ENCODE measurements around the gene NRXN3.

NRXN3 gene

GRCh38 chr14:78644824-78645559, 474.8 kb downstream of the NRXN3 start:
- DNase-seq (ENCODE audit: low read depth) = no peak

DNA sequence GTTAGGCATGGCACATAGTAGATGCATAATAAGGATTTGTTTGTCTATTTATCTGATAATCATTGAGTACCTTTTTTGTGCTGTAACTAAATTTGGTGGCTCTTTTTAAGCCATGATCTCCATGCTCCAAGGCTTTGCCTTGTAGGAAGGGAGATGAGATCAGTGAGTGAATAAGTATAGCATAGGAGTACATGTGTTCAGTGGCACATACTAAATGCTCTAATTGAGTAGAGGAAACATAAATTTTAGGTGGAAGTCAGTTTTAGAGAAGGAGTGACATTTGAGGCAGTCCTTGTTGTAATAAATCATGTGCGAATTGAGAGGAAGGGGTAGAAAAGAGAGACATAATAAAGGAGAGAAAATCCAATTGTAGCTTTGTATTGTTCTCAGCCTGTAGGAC, 482.6 kb downstream of the NRXN3 start:
- no peak for DNase-seq (ENCODE audit: low read depth)

- no peak for DNase-seq (ENCODE audit: low read depth)
Measured at GRCh38 chr14:78653173-78653572, 483.0 kb downstream of the NRXN3 start.

DNA sequence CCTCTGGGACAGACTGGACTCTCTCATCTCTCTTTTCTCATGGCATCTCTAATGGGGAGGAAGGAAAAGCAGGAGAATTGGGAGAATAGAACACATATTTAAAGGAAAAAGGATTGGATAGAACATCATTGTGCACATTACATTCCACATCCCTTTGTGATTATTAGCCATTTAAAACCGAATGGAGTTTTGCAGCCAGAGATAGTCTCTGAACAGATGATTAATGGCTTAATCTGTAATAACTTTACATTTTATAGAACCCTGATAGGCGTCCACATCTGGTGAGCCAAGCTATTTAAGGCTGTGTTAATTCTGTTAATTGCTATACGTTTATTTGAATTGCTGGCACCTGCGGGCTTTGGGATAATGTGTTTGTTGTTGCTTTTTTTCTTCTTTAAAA, 487.3 kb downstream of the NRXN3 start:
- DNase-seq (ENCODE audit: low read depth) = no peak

DNA sequence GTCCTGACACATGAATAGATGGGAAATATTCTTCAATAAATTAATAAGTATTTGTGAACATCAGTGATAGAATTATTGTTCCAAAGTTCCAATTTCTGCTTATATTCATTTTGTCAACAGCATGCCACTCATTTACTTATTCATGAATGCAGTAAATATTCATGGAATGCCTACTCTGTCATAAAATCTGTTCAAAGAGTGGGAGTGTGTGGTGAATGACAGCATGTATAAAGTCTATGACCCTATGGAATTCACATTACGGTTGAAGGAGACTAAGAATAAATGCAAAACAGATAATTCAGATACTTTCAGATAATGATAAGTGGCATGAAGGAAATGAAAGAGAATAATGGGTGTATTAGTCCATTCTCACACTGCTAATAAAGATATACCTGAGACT, 494.7 kb downstream of the NRXN3 start:
- DNase-seq (ENCODE audit: low read depth) = no peak

GRCh38 chr14:78666336-78667056, 496.3 kb downstream of the NRXN3 start:
- no peak for DNase-seq (ENCODE audit: low read depth)

DNA sequence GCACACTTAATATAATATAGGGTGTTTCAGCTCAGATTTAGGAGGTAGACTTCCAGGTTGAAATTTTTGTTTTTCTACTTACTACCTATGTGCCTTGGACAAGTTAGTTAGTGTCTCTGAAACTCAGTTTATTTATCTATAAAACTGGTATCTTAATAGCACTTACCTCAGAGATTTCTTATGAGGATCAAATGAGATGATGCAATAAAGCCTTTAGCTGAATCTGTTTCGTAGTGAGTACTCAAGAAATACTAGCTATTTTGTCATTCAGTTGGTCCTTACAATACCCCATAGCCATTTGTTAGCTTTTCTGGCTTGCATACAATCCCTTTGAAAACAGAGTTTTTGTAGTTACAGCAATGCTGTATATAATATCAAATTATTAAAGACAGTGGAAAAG, 497.0 kb downstream of the NRXN3 start:
- DNase-seq (ENCODE audit: low read depth) = no peak

DNA sequence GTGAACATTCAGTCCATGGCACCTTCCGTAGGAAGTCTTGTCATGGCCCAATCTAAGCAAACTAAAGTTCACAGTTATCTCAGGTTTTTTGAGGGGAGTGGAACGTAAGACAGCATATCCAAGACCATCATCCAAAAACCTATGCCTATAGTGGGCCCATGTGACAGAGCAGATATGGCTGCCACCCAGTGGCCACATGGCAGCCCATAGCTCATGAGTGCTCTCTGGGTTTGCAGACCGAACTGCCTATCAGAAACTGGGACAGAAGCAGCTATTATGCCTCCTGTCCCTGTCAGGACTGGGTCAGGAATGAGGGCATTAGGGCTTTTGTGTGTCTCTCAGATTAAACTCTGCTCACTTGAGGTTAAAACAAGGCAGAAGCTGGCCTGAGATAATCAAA, 503.7 kb downstream of the NRXN3 start:
- no peak for DNase-seq (ENCODE audit: low read depth)

- no peak for DNase-seq (ENCODE audit: low read depth)
Measured at GRCh38 chr14:78674820-78675219, 504.6 kb downstream of the NRXN3 start.

GRCh38 chr14:78683206-78683605, 513.0 kb downstream of the NRXN3 start:
- no peak for DNase-seq (ENCODE audit: low read depth)

DNA sequence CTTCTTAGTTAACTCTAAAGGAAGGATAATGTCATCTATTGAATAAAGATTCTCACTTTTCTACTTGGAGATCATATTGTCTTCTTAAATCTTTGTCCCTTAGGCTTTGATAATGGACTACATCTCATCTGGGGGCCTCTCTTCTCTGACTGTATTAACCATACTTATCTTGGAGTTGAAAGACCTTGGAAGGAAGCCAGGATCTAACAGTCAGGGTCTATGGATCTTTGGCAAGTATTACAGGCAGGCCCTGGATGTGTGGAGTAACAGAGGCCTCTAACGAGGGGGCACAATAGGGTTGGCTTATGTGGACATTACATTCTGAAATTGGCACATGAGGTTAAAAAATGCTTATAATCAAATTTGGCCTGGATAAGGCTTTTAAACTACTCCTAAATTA, 513.8 kb downstream of the NRXN3 start:
- DNase-seq (ENCODE audit: low read depth) = no peak

DNA sequence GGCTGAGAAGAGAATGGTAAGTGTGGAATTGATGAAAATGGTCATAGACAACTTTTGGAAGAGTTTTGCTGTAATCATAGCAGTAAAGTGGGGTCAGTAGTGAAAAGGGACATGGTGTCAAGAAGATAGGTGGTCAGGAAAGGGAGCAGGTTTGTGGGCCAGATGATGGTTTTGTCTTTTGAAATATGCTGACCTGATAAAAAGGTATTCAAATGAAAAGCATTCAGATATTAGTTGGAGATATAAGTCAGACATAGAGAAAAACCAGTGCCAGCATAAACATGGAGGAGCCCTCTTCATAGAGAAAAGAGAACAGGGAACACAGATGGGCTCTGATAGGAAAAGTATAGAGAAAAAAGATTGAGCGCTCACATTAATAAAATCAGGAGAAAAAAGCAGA, 518.3 kb downstream of the NRXN3 start:
- DNase-seq (ENCODE audit: low read depth) = no peak

GRCh38 chr14:78690836-78691235, 520.7 kb downstream of the NRXN3 start:
- DNase-seq (ENCODE audit: low read depth) = no peak

DNA sequence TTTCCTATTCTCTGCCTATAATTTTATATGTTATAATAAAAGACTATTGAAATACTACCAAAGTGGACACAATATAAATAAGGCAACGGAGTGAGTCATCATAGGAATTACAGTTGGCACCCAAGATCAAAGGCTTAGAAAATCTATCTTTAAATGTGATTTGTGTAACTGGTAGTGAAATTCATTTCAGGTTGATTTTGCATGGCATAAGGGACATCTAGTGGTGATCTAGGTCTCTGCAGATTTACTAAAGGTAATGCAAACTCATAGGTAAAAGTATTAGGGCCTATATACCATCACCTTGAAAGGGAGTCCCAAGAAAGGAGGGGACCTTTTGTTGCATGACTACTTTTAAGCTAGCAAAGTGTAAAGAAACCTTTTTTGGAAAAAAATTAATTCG, 527.2 kb downstream of the NRXN3 start:
- peak; percentile 8 for DNase-seq (ENCODE audit: low read depth)

GRCh38 chr14:78698991-78699390, 528.8 kb downstream of the NRXN3 start:
- no peak for DNase-seq (ENCODE audit: low read depth)

DNA sequence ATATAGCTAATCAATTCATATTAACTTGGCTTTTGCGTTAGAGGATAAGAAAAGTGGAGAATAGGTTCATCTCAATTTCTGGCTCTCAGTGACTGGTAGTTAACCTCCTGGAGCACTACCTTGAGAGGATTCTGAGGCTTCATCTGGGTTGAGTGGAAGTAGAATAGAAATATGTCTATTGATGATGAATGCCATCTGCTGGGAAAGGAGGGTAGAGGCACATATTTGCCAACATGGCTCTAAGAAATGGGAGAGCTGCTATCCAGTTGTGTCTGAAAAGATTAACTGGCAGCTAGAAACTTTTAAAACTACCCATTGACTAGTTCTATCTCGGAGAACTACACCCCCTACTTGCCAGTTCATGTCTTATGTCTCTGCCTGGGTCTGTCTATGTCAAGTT, 530.1 kb downstream of the NRXN3 start:
- DNase-seq (ENCODE audit: low read depth) = no peak

DNA sequence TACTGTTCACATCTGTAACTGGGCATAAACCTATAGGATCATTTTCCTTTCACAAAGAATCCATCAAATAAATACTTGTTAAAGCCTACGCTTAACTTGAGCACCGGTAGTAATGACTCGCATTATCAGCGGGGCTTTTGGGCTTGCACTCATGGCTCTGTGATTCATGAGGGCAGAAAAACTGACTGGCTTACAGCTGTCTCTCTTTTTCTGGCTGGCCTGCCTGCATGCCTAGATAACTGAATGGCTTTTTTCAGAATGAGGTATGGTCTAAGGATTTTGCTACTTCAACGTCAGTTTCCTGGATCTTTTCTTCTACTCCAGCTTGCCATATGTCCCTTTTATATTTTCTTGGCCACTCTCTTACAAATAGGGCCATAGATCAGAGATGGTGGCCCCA, 531.1 kb downstream of the NRXN3 start:
- no peak for DNase-seq (ENCODE audit: low read depth)

DNA sequence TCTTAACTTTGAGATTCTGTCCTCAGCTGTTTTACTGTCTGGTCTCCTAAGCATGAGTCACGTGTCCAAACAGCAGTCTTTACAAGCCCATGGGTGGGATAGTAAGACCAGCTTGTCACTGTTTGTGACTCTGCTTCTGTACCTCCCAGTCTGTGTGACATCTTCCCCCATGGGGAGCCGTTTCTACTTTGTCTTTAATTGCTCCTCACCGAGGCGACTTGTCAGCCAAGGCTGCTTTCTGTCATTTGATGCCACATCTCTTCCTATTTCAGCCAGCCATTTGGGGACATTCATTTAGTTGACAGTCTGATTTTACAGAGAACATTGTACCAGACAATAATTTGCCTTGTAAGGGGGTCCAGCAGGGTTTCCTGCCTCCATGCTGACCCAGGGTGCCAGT, 534.8 kb downstream of the NRXN3 start:
- DNase-seq (ENCODE audit: low read depth) = no peak

- DNase-seq (ENCODE audit: low read depth) = no peak
Measured at GRCh38 chr14:78705989-78706388, 535.8 kb downstream of the NRXN3 start.

DNA sequence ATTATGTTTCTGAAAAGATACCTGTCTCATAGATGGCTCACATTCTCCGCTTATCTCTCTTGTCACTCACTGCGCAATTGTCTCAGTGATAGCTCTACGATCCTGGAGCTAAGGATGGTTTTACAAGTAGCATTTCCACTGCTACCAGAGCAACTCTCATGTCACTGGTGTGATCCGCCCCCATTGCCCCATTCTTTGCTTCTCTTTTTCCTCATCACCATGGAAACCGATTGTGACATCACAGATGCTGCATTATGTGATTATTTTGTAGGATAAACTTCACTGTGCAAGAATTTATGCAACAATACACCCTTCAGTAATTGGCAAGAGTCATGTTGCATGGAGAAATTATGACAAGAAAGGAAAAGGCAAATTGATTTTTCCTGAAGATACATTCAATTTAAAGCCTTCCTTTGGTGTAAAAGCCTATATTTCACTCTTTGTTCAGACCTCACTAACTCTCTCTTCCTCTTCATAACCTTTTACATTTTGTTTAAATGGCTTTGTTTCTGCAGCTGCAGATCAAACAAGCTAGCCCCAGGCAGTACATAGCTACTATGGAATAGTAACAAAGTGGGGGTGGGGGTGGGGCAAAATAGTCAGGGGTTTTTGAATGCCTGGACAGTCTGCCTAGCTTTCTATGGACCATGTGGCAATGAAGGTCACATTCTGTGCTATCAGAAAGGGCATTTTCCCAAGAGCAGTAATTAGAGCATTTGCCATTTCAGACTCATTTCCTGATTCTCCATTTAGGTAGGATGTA, 539.8 kb downstream of the NRXN3 start:
- DNase-seq (ENCODE audit: low read depth) = no peak

DNA sequence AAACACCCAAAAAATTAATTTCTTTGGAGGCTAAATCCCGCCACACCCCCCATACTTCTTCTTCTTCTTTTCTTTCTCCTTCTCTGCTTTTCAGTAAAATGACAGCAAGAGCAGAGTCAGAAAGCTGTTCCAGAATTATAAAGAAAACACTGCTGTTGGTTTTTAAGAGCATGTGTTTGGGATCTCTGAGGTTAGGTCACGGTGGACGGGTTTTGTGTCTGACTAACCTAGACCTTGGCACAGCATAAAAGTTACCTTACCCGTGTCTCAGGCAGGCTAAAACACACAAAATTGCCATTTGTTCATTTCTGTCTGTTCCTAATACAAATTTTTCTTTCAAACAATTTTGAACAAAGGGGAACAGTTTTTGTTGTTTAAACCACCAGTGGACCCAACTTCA, 540.8 kb downstream of the NRXN3 start:
- DNase-seq (ENCODE audit: low read depth) = no peak

GRCh38 chr14:78713716-78714115, 543.5 kb downstream of the NRXN3 start:
- DNase-seq (ENCODE audit: low read depth) = no peak

DNA sequence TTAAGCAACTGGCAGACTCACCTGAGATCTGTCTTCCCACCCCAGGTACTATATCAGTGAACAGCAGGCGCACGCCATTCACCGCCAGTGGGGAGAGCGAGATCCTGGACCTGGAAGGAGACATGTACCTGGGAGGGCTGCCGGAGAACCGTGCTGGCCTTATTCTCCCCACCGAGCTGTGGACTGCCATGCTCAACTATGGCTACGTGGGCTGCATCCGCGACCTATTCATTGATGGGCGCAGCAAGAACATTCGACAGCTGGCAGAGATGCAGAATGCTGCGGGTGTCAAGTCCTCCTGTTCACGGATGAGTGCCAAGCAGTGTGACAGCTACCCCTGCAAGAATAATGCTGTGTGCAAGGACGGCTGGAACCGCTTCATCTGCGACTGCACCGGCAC, 544.5 kb downstream of the NRXN3 start:
- no peak for DNase-seq (ENCODE audit: low read depth)
